Spleen (tissue), 11 donors: ENCODE measurements around the gene FBLN2. TPM values are rescaled to one million over a fixed set of nuclear protein-coding genes. Genes with fewer than 3 reads are reported as not detected.

ENCODE experiments used
- DNase-seq: peaks from one replicate; pipeline ENCODE4 v3.0.0-alpha.2; 2020
- H3K27ac ChIP-seq, 8 donors: fragments of 200-600 bp; sonication (generic) in 7 of 8; 1 replicate in 4 of 8; 2 replicates in 4 of 8; pipeline versions ENCODE4 v1.5.0 to v1.8.0; 2016 to 2021; ENCODE audit warnings: inconsistent platforms in 4 of 8, mild to moderate bottlenecking in 4 of 8, moderate library complexity in 1 of 8
- H3K27me3 ChIP-seq, 7 donors: fragments of 200-600 bp; sonication (generic) in 6 of 7; replicated peaks in 1 of 7; 1 replicate in 4 of 7; 2 replicates in 3 of 7; pipeline versions ENCODE4 v1.5.0 to v1.8.0; 2016 to 2021; ENCODE audit warnings: inconsistent platforms in 3 of 7, mild to moderate bottlenecking in 1 of 7
- H3K36me3 ChIP-seq, 6 donors: fragments of 200-600 bp; sonication (generic) in 5 of 6; 1 replicate in 4 of 6; 2 replicates in 2 of 6; pipeline versions ENCODE4 v1.5.0 to v1.8.0; 2016 to 2021; ENCODE audit warnings: inconsistent platforms in 2 of 6
- H3K4me1 ChIP-seq, 6 donors: fragments of 200-600 bp; sonication (generic) in 5 of 6; 1 replicate in 3 of 6; 2 replicates in 3 of 6; pipeline versions ENCODE4 v1.5.0 to v1.8.0; 2016 to 2021; ENCODE audit warnings: inconsistent platforms in 3 of 6
- H3K4me3 ChIP-seq, 8 donors: fragments of 200-600 bp; sonication (generic) in 7 of 8; 1 replicate in 4 of 8; 2 replicates in 4 of 8; pipeline versions ENCODE4 v1.5.0 to v1.8.0; 2016 to 2021; ENCODE audit warnings: inconsistent platforms in 4 of 8, mild to moderate bottlenecking in 4 of 8, moderate library complexity in 2 of 8
- H3K9me3 ChIP-seq, 8 donors: fragments of 200-600 bp; sonication (generic) in 7 of 8; 1 replicate in 4 of 8; 2 replicates in 4 of 8; pipeline versions ENCODE4 v1.5.0 to v1.8.0; 2016 to 2021; ENCODE audit warnings: inconsistent platforms in 4 of 8
- POLR2A ChIP-seq, 3 donors: fragments of 450-650 bp; IDR thresholded peaks; one replicate each; pipeline ENCODE4 v1.5.1; 2017; ENCODE audit warnings: antibody characterized with exemption in 3 of 3, mild to moderate bottlenecking in 1 of 3
- POLR2AphosphoS5 ChIP-seq, 3 donors: sonication (generic); formaldehyde crosslinking; IDR thresholded peaks; one replicate each; pipeline ENCODE4 v1.5.1; 2017; ENCODE audit warnings: antibody characterized with exemption in 3 of 3
- WGBS, 5 donors: extraction: QIAGEN DNeasy Blood & Tissue Kit in 3 of 5; methylation state at CpG; one replicate each; pipeline versions ENCODE4 v1.1.5 to v1.1.7; 2013 to 2018; 5-methylcytosine and 5-hydroxymethylcytosine counted together
- intact Hi-C: fragments of 100-400 bp; cut with DNase I; formaldehyde crosslinking; loops from one replicate; pipeline ENCODE4 v1.15.0; 2023; ENCODE audit warnings: low total_unique reads
- polyA plus RNA-seq, 3 donors: library from polyadenylated mRNA; stranded (reverse); fragments of 200-250 nt; gene quantifications; one replicate each; pipeline ENCODE4 v1.2.1, GENCODE V29; 2013
- total RNA-seq, 7 donors: library from RNA; depleted of rRNA in 3 of 7; stranded (reverse); fragments of >200 nt in 3 of 7; fragmentation: NEBNext Ultra II Directional in 4 of 7; extraction: Animal tissue kit (Norgen Biotek cat#: 25700) in 4 of 7; gene quantifications; one replicate each; pipeline versions ENCODE4 v1.1.0 to v1.2.1, GENCODE V29; 2016 to 2021
- TF ChIP-seq, protein P1 (sequence below), 11 experiments: fragments of 200-600 bp in 7 of 11; fragments of 450-650 bp in 4 of 11; sonication (generic) in 4 of 11; IDR thresholded peaks in 8 of 11; conservative IDR thresholded peaks in 3 of 11; 1 replicate in 7 of 11; 2 replicates in 4 of 11; pipeline versions ENCODE4 v1.4.0 to v1.8.0; 2016 to 2021; ENCODE audit warnings: antibody characterized with exemption in 11 of 11, inconsistent platforms in 4 of 11, mild to moderate bottlenecking in 1 of 11
- donor health status: healthy with polysubstance abuse.
- donor health status: DM: no; HTN: no; CAD: no; lungs with moderate emphysema.
- donor health status: DM: no; HTN: no; CAD: no.
- donor health status: Bipolar disorder and iron deficiency.
- donor health status: healthy.
- donor health status: DM: no; HTN: no; CAD: no.
- donor health status: DM: yes; HTN: yes; CAD: no.

Gene FBLN2
- total and polyA plus RNA-seq, 10 donors = 6.1 to 28.2 (median 12.5) TPM

GRCh38 chr3:13571831-13572750 is 23.2 kb downstream of the FBLN2 start:
- Histone ChIP-seq H3K4me3 (no peak overlapping the region), H3K9me3 (no peaks in the 10 kb centered on the region), H3K36me3 (peaks cover 0 to 9% (median 0%) of the 10 kb centered on the region in 6 donors), H3K27me3 (peaks cover 0 to 14% (median 0%) of the 10 kb centered on the region in 7 donors), H3K27ac (no peak overlapping the region), H3K4me1 (no peaks in the 10 kb centered on the region)
- TF ChIP-seq POLR2A (IDR thresholded peaks at IDR 0.05) = no peak
- TF ChIP-seq, protein P1, sequence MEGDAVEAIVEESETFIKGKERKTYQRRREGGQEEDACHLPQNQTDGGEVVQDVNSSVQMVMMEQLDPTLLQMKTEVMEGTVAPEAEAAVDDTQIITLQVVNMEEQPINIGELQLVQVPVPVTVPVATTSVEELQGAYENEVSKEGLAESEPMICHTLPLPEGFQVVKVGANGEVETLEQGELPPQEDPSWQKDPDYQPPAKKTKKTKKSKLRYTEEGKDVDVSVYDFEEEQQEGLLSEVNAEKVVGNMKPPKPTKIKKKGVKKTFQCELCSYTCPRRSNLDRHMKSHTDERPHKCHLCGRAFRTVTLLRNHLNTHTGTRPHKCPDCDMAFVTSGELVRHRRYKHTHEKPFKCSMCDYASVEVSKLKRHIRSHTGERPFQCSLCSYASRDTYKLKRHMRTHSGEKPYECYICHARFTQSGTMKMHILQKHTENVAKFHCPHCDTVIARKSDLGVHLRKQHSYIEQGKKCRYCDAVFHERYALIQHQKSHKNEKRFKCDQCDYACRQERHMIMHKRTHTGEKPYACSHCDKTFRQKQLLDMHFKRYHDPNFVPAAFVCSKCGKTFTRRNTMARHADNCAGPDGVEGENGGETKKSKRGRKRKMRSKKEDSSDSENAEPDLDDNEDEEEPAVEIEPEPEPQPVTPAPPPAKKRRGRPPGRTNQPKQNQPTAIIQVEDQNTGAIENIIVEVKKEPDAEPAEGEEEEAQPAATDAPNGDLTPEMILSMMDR (IDR thresholded peaks at IDR 0.05 in 8 of 11, conservative IDR thresholded peaks at IDR 0.05 in 3 of 11) = no peak
- TF ChIP-seq POLR2AphosphoS5 (IDR thresholded peaks at IDR 0.05) = no peak
- intact Hi-C loops = no loop called here
- no peak for DNase-seq
- 88 to 96% (median 90%) methylated on average over 12 to 18 of the region's 18 CpGs for WGBS, 5 donors

DNA sequence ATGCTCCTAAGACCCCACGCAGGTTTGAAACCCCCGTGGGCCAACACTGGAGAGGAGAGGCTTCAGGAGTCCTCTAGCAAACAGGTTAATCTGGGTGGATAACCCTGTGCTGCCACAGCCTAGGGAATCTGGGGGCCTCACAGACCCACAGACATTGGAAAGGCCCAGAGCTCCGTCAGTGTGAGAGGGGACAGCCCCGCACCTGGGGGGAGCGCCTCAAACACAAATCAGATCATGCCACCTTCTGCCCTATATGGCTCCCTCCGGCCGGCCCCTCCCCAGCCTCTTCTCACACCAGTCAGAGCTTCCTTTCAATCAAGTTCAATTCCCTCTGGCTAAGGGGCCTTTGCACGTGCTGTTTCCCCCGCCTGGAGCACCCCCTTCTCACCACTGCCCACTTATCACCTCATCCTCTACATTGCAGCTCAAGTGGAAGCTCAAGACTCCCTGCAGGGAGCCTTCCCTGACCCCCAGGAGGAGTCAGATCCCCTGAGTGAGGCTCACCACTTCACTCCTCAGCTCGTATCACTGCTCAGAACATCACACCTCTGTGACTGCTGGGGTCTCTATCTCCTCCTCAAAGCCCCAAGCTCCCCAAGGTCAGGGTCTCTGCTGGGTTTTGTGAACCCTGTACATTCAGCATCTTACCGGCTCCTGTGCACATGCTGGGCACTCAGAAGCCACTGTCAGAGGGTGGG is 24.1 kb downstream of the FBLN2 start:
- Histone ChIP-seq H3K36me3 (peaks cover 0 to 9% (median 0%) of the 10 kb centered on the region in 6 donors), H3K9me3 (no peaks in the 10 kb centered on the region), H3K4me1 (no peaks in the 10 kb centered on the region), H3K4me3 (no peak overlapping the region), H3K27ac (no peak overlapping the region), H3K27me3 (peaks cover 0 to 14% (median 0%) of the 10 kb centered on the region in 7 donors)
- TF ChIP-seq, protein P1 (IDR thresholded peaks at IDR 0.05 in 8 of 11, conservative IDR thresholded peaks at IDR 0.05 in 3 of 11) = no peak
- TF ChIP-seq POLR2A (IDR thresholded peaks at IDR 0.05) = no peak
- intact Hi-C loops = no loop called here
- 83 to 95% (median 88%) methylated on average over 10 to 11 of the region's 11 CpGs for WGBS, 5 donors
- no peak for DNase-seq

- H3K36me3 ChIP-seq = peaks cover 0 to 9% (median 0%) of the 10 kb centered on the region in 6 donors
- H3K4me3 ChIP-seq = no peak overlapping the region
- DNase-seq = no peak
- intact Hi-C loops = no loop called here
- H3K27ac ChIP-seq = no peak overlapping the region
- H3K9me3 ChIP-seq = no peaks in the 10 kb centered on the region
- H3K4me1 ChIP-seq = no peaks in the 10 kb centered on the region
- 70 to 81% (median 78%) methylated on average over 11 to 18 of the region's 18 CpGs for WGBS, 5 donors
- TF ChIP-seq, protein P1 (IDR thresholded peaks at IDR 0.05 in 8 of 11, conservative IDR thresholded peaks at IDR 0.05 in 3 of 11) = no peak
- TF ChIP-seq POLR2AphosphoS5 (IDR thresholded peaks at IDR 0.05) = no peak
- TF ChIP-seq POLR2A (IDR thresholded peaks at IDR 0.05) = no peak
- peaks cover 0 to 14% (median 0%) of the 10 kb centered on the region in 7 donors for H3K27me3 ChIP-seq
Measured at GRCh38 chr3:13574083-13574797, 25.3 kb downstream of the FBLN2 start.
